Esophagus muscularis mucosa (tissue), 4 donors: ENCODE data around the gene ITPRIPL2. TPM values are rescaled to one million over a fixed set of nuclear protein-coding genes. Genes with fewer than 3 reads are reported as not detected.

Source experiments
- DNase-seq: peaks from one replicate; pipeline ENCODE4 v3.0.0-alpha.2; 2017; ENCODE audit errors: extremely low spot score
- H3K27ac ChIP-seq, 4 donors: fragments of 200-600 bp; sonication (generic); replicated peaks in 1 of 4; 1 replicate in 3 of 4; 2 replicates in 1 of 4; pipeline ENCODE4 v1.5.1; 2016 to 2019; ENCODE audit warnings: mild to moderate bottlenecking in 1 of 4
- H3K27me3 ChIP-seq, 4 donors: fragments of 200-600 bp; sonication (generic); one replicate each; pipeline versions ENCODE4 v1.5.1 to v1.6.0; 2016 to 2019
- H3K36me3 ChIP-seq, 4 donors: fragments of 200-600 bp; sonication (generic); one replicate each; pipeline ENCODE4 v1.5.1; 2016 to 2019
- H3K4me1 ChIP-seq, 4 donors: fragments of 200-600 bp; sonication (generic); one replicate each; pipeline ENCODE4 v1.5.1; 2016 to 2019
- H3K4me3 ChIP-seq, 4 donors: fragments of 200-600 bp; sonication (generic); 1 replicate in 2 of 4; 2 replicates in 2 of 4; pipeline ENCODE4 v1.5.1; 2016 to 2019; ENCODE audit warnings: mild to moderate bottlenecking in 4 of 4, moderate library complexity in 1 of 4
- H3K9me3 ChIP-seq, 4 donors: fragments of 200-600 bp; sonication (generic); 1 replicate in 3 of 4; 2 replicates in 1 of 4; pipeline ENCODE4 v1.5.1; 2016 to 2019
- EP300 ChIP-seq: sonication (generic); formaldehyde crosslinking; IDR thresholded peaks from one replicate; pipeline ENCODE4 v1.6.1; 2017; ENCODE audit warnings: antibody characterized with exemption
- POLR2A ChIP-seq: fragments of 450-650 bp; IDR thresholded peaks from one replicate; pipeline ENCODE4 v1.6.1; 2017; ENCODE audit warnings: antibody characterized with exemption, moderate library complexity, mild to moderate bottlenecking, low read depth
- POLR2AphosphoS5 ChIP-seq, 2 donors: sonication (generic); formaldehyde crosslinking; IDR thresholded peaks; one replicate each; pipeline ENCODE4 v1.6.1; 2017; ENCODE audit warnings: antibody characterized with exemption in 2 of 2
- whole genome bisulfite sequencing: methylation state at CpG from one replicate; pipeline ENCODE4 v1.1.5; 2018; 5-methylcytosine and 5-hydroxymethylcytosine counted together
- intact Hi-C: fragments of 100-400 bp; cut with DNase I; formaldehyde crosslinking; loops from one replicate; pipeline ENCODE4 v1.15.1; 2023
- total RNA-seq, 4 donors: library from RNA; depleted of rRNA; stranded (reverse); fragments of >200 nt; gene quantifications; one replicate each; pipeline versions ENCODE4 v1.1.0 to v1.2.1, GENCODE V29; 2016
- TF ChIP-seq, protein P1 (sequence below), 3 experiments: fragments of 200-600 bp in 2 of 3; fragments of 450-650 bp in 1 of 3; sonication (generic) in 2 of 3; IDR thresholded peaks; one replicate each; pipeline ENCODE4 v1.5.1; 2017 to 2019; ENCODE audit warnings: antibody characterized with exemption in 3 of 3, mild to moderate bottlenecking in 2 of 3, moderate library complexity in 1 of 3

Gene ITPRIPL2
- total RNA-seq, 4 donors from 2014 or later: 56.1 to 111 (median 83.2) TPM

DNA sequence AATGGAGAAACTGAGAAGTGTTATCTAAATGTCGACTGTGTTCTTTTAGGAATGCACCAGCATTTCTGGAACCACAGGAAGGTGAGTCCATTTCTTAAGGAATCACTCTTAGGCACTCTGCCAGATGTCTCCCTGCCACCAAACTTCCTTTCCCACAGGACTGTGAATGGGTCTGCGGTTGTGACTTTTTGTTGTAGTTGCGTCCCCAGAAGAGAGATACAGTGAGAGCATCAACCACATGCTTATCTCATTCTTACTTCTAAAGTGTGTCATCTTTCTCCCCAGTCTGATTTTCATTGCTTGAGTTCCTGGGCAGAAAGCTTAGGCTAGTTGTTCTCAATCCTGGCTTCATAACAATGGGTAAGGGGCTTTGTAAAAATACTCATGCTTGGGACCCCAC, 13.4 kb downstream of the ITPRIPL2 start:
- intact Hi-C loops: no loop called here
- WGBS: 87% methylated on average over 3 of the region's 3 CpGs
- Histone ChIP-seq H3K9me3 (no peaks in the 10 kb centered on the region), H3K27ac (no peak overlapping the region), H3K36me3 (no peaks in the 10 kb centered on the region), H3K27me3 (no peaks in the 10 kb centered on the region), H3K4me1 (peaks cover 20 to 27% (median 23%) of the 10 kb centered on the region in 4 donors), H3K4me3 (no peak overlapping the region)
- no peak for DNase-seq
- TF ChIP-seq POLR2A (no peak), EP300 (no peak), POLR2AphosphoS5 (IDR thresholded peaks at IDR 0.05) (no peak)
- TF ChIP-seq, protein P1, sequence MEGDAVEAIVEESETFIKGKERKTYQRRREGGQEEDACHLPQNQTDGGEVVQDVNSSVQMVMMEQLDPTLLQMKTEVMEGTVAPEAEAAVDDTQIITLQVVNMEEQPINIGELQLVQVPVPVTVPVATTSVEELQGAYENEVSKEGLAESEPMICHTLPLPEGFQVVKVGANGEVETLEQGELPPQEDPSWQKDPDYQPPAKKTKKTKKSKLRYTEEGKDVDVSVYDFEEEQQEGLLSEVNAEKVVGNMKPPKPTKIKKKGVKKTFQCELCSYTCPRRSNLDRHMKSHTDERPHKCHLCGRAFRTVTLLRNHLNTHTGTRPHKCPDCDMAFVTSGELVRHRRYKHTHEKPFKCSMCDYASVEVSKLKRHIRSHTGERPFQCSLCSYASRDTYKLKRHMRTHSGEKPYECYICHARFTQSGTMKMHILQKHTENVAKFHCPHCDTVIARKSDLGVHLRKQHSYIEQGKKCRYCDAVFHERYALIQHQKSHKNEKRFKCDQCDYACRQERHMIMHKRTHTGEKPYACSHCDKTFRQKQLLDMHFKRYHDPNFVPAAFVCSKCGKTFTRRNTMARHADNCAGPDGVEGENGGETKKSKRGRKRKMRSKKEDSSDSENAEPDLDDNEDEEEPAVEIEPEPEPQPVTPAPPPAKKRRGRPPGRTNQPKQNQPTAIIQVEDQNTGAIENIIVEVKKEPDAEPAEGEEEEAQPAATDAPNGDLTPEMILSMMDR (IDR thresholded peaks at IDR 0.05): no peak

DNA sequence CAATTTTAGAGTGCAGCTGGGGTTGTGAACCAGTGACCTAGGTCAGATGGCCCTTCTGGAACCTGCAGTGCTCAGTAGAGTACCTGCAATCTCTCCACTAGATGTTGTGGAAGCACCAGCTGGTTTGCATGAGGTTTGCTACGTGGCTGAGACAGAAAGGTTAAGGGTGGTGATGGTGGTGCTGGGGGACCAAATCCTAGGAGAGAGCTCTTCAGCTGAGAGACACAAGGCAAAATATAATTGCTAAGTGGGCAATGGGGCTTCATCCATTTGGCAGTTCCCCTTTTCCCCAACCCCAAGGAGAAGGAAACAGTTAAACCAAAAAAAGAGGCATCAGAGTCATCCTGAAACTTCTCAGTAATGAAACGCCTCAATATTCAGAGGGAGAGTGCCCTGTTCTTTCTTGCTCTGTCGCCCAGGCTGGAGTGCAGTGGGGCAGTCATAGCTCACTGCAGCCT, 13.9 kb downstream of the ITPRIPL2 start:
- intact Hi-C loops: no loop called here
- WGBS: 65% methylated on average over 3 of the region's 3 CpGs
- DNase-seq: no peak

DNA sequence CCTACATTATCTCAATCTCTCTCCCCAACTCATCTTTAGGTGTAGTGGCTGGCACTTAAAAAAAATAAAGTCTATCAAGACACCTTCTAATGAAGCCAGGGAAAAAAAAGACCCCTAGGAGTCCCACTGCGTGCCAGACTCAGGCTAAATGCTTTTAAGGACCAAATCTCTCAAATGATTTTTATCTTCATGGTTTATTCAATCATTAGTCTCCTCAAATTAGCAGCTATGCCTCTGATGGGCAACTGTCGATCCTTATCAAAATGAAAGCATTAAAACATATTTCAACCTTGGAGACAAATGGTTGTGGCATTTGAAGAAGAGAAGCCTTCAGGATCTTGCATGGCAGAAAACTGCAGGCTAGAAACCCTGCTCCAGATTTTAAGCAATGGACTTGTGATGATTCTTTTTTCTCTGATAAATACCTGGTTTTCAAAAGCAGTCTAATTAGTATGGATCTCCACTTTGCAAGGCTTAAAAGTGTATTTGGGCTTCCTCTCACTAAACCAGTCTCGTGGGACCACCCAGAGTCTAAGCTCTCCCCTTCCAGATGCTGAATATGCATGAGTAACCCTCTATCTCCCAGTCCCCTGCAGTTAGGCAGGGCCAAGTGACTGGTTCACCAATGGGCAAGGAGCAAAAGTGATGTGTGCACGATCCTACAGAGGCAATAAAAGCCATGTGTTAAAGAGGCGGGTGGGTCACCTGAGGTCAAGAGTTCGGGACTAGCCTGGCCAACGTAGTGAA, 14.9 kb downstream of the ITPRIPL2 start:
- WGBS: 81% methylated on average over 7 of the region's 7 CpGs
- TF ChIP-seq EP300: no peak
- TF ChIP-seq POLR2AphosphoS5 (IDR thresholded peaks at IDR 0.05): no peak
- no peak for TF ChIP-seq POLR2A
- TF ChIP-seq, protein P1 (IDR thresholded peaks at IDR 0.05): no peak
- Histone ChIP-seq H3K9me3 (no peaks in the 10 kb centered on the region), H3K27me3 (no peaks in the 10 kb centered on the region), H3K4me1 (peaks cover 26 to 28% (median 27%) of the 10 kb centered on the region in 4 donors), H3K27ac (no peak overlapping the region), H3K36me3 (no peaks in the 10 kb centered on the region), H3K4me3 (no peak overlapping the region)
- intact Hi-C loops: no loop called here
- DNase-seq: no peak

More for the DNA sequence above, 13.9 kb downstream of the ITPRIPL2 start:
- no peaks in the 10 kb centered on the region for H3K27me3 ChIP-seq
- H3K9me3 ChIP-seq: no peaks in the 10 kb centered on the region
- TF ChIP-seq POLR2AphosphoS5 (IDR thresholded peaks at IDR 0.05) (no peak), EP300 (no peak), POLR2A (no peak)
- TF ChIP-seq, protein P1 (IDR thresholded peaks at IDR 0.05): no peak
- H3K4me1 ChIP-seq: peaks cover 25 to 28% (median 27%) of the 10 kb centered on the region in 4 donors
- no peaks in the 10 kb centered on the region for H3K36me3 ChIP-seq
- no peak overlapping the region for H3K4me3 ChIP-seq
- H3K27ac ChIP-seq: no peak overlapping the region

DNA sequence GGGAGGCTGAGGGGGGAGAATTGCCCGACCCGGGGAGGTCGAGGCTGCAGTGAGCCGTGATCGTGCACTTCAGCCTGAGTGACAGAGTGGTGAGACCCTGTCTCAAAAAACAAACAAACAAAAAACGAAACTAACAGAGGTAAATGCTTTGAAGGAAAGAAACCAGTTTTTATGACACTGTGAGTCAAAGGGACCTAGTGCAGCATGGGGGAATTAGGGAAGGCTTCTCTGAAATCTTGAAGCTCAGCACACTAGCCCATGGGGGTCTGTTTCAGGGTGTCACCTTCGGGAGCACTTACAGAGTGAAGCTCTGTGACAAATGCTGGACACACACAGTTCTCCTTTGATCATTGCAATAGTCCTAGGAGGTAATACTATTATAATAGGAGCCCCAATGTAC, 16.6 kb downstream of the ITPRIPL2 start:
- H3K36me3 ChIP-seq: no peaks in the 10 kb centered on the region
- no peaks in the 10 kb centered on the region for H3K9me3 ChIP-seq
- TF ChIP-seq POLR2A: no peak
- TF ChIP-seq POLR2AphosphoS5 (IDR thresholded peaks at IDR 0.05): no peak
- TF ChIP-seq, protein P1 (IDR thresholded peaks at IDR 0.05): no peak
- no peak for TF ChIP-seq EP300
- peaks cover 26 to 28% (median 27%) of the 10 kb centered on the region in 4 donors for H3K4me1 ChIP-seq
- intact Hi-C loops: no loop called here
- no peak for DNase-seq
- no peaks in the 10 kb centered on the region for H3K27me3 ChIP-seq
- peak overlapping the region; percentile 45 to 76 (median 72) for H3K27ac ChIP-seq
- peak overlapping the region in 3 of 4 donors; percentile 6 to 26 (median 23) for H3K4me3 ChIP-seq
- 77% methylated on average over 7 of the region's 7 CpGs for WGBS
